ENCODE results near the gene CWC27. TPM values are rescaled to one million over a fixed set of nuclear protein-coding genes. Genes with fewer than 3 reads are reported as not detected.
A peak's percentile ranks its signal among the peaks of the same experiment; 100 is the strongest.

Gene CWC27
- total RNA-seq, 1 experiment from 2014 or later: 22.8 TPM

GRCh38 chr5:64971990-64972389 lies 203.3 kb downstream of the CWC27 start:
- BruUV-seq (replicated peaks): no TSS peak
- Mint-ChIP-seq H3K27me3 (ENCODE audit: unreplicated experiment) (no peaks in the 10 kb centered on the region), H3K9me3 (ENCODE audit: low read depth, unreplicated experiment) (no peaks in the 10 kb centered on the region), H3K36me3 (ENCODE audit: insufficient read depth, unreplicated experiment) (no peaks in the 10 kb centered on the region), H3K27ac (ENCODE audit: unreplicated experiment) (no peak overlapping the region), H3K4me3 (ENCODE audit: low read depth, unreplicated experiment) (no peak overlapping the region), H3K4me1 (ENCODE audit: low read depth, unreplicated experiment) (no peaks in the 10 kb centered on the region)
- no peak for TF ChIP-seq CTCF (IDR thresholded peaks at IDR 0.05; ENCODE audit: unreplicated experiment)
- intact Hi-C loops (cut with micrococcal nuclease; ENCODE audit: unreplicated experiment): no loop called here
- CTCF ChIA-PET: no interaction called here
- no peak for DNase-seq

GRCh38 chr5:64972591-64972990 lies 203.9 kb downstream of the CWC27 start:
- no peaks in the 10 kb centered on the region for H3K36me3 Mint-ChIP-seq (ENCODE audit: insufficient read depth, unreplicated experiment)
- no peak overlapping the region for H3K4me3 Mint-ChIP-seq (ENCODE audit: low read depth, unreplicated experiment)
- no TSS peak for BruUV-seq (replicated peaks)
- intact Hi-C loops (cut with micrococcal nuclease; ENCODE audit: unreplicated experiment): no loop called here
- CTCF ChIA-PET: no interaction called here
- no peaks in the 10 kb centered on the region for H3K9me3 Mint-ChIP-seq (ENCODE audit: low read depth, unreplicated experiment)
- no peak for DNase-seq
- peak overlapping the region; percentile 8 for H3K27ac Mint-ChIP-seq (ENCODE audit: unreplicated experiment)
- H3K27me3 Mint-ChIP-seq (ENCODE audit: unreplicated experiment): no peaks in the 10 kb centered on the region
- no peak for TF ChIP-seq CTCF (IDR thresholded peaks at IDR 0.05; ENCODE audit: unreplicated experiment)
- H3K4me1 Mint-ChIP-seq (ENCODE audit: low read depth, unreplicated experiment): no peaks in the 10 kb centered on the region

- no peak overlapping the region for H3K4me3 Mint-ChIP-seq (ENCODE audit: low read depth, unreplicated experiment)
- no peak overlapping the region for H3K27ac Mint-ChIP-seq (ENCODE audit: unreplicated experiment)
- no peaks in the 10 kb centered on the region for H3K27me3 Mint-ChIP-seq (ENCODE audit: unreplicated experiment)
- CTCF ChIA-PET: no interaction called here
- TF ChIP-seq CTCF (IDR thresholded peaks at IDR 0.05; ENCODE audit: unreplicated experiment): no peak
- no peaks in the 10 kb centered on the region for H3K9me3 Mint-ChIP-seq (ENCODE audit: low read depth, unreplicated experiment)
- H3K4me1 Mint-ChIP-seq (ENCODE audit: low read depth, unreplicated experiment): no peaks in the 10 kb centered on the region
- H3K36me3 Mint-ChIP-seq (ENCODE audit: insufficient read depth, unreplicated experiment): no peaks in the 10 kb centered on the region
- BruUV-seq (replicated peaks): no TSS peak
- intact Hi-C loops (cut with micrococcal nuclease; ENCODE audit: unreplicated experiment): no loop called here
- no peak for DNase-seq
These were observed 204.5 kb downstream of the CWC27 start for GRCh38 chr5:64973215-64973614.

GRCh38 chr5:64977779-64978178 lies 209.0 kb downstream of the CWC27 start:
- Mint-ChIP-seq H3K9me3 (ENCODE audit: low read depth, unreplicated experiment) (no peaks in the 10 kb centered on the region), H3K4me3 (ENCODE audit: low read depth, unreplicated experiment) (no peak overlapping the region), H3K27me3 (ENCODE audit: unreplicated experiment) (no peaks in the 10 kb centered on the region), H3K27ac (ENCODE audit: unreplicated experiment) (no peak overlapping the region), H3K36me3 (ENCODE audit: insufficient read depth, unreplicated experiment) (no peaks in the 10 kb centered on the region), H3K4me1 (ENCODE audit: low read depth, unreplicated experiment) (no peaks in the 10 kb centered on the region)
- CTCF ChIA-PET: no interaction called here
- BruUV-seq (replicated peaks): no TSS peak
- TF ChIP-seq CTCF (IDR thresholded peaks at IDR 0.05; ENCODE audit: unreplicated experiment): no peak
- intact Hi-C loops (cut with micrococcal nuclease; ENCODE audit: unreplicated experiment): no loop called here
- no peak for DNase-seq

- no peak for TF ChIP-seq CTCF (IDR thresholded peaks at IDR 0.05; ENCODE audit: unreplicated experiment)
- Mint-ChIP-seq H3K4me1 (ENCODE audit: low read depth, unreplicated experiment) (no peaks in the 10 kb centered on the region), H3K27ac (ENCODE audit: unreplicated experiment) (no peak overlapping the region)
These were observed 209.8 kb downstream of the CWC27 start for GRCh38 chr5:64978546-64978945.

More at GRCh38 chr5:64978546-64978945, 209.8 kb downstream of the CWC27 start:
- H3K4me3 Mint-ChIP-seq (ENCODE audit: low read depth, unreplicated experiment): no peak overlapping the region
- BruUV-seq (replicated peaks): no TSS peak
- no peak for DNase-seq
- no peaks in the 10 kb centered on the region for H3K27me3 Mint-ChIP-seq (ENCODE audit: unreplicated experiment)
- no peaks in the 10 kb centered on the region for H3K36me3 Mint-ChIP-seq (ENCODE audit: insufficient read depth, unreplicated experiment)
- intact Hi-C loops (cut with micrococcal nuclease; ENCODE audit: unreplicated experiment): no loop called here
- no peaks in the 10 kb centered on the region for H3K9me3 Mint-ChIP-seq (ENCODE audit: low read depth, unreplicated experiment)
- CTCF ChIA-PET: no interaction called here
